Lung (tissue), 12 donors: ENCODE results near the gene NRAS. TPM values are rescaled to one million over a fixed set of nuclear protein-coding genes. Genes with fewer than 3 reads are reported as not detected.

ENCODE experiments used
- ATAC-seq: fragments of 200-7000 bp; cut with Tn5 transposase; one replicate; pipeline ENCODE4 v1.9.1; 2020; ENCODE audit warnings: moderate number of reproducible peaks; ENCODE audit not compliant: insufficient read depth, low FRiP score
- DNase-seq, 3 donors: peaks; one replicate each; pipeline ENCODE4 v3.0.0-alpha.2; 2013 to 2017
- H3K27ac ChIP-seq, 2 donors: one replicate each; pipeline ENCODE4 v1.5.1; 2013; ENCODE audit warnings: mild to moderate bottlenecking in 2 of 2, moderate library complexity in 2 of 2, control low read depth in 1 of 2, inconsistent platforms in 1 of 2, low read depth in 1 of 2, low read length in 1 of 2
- H3K27me3 ChIP-seq, 3 donors: one replicate each; pipeline ENCODE4 v1.5.1; 2013; ENCODE audit warnings: low read length in 2 of 3; ENCODE audit not compliant: control insufficient read depth in 3 of 3, insufficient read depth in 3 of 3
- H3K36me3 ChIP-seq, 4 donors: one replicate each; pipeline ENCODE4 v1.5.1; 2013; ENCODE audit warnings: low read length in 4 of 4, mild to moderate bottlenecking in 1 of 4, moderate library complexity in 1 of 4; ENCODE audit not compliant: control insufficient read depth in 4 of 4, insufficient read depth in 4 of 4
- H3K4me1 ChIP-seq, 5 donors: one replicate each; pipeline ENCODE4 v1.5.1; 2013; ENCODE audit warnings: low read length in 5 of 5, mild to moderate bottlenecking in 2 of 5, moderate library complexity in 1 of 5; ENCODE audit not compliant: control insufficient read depth in 5 of 5, insufficient read depth in 5 of 5
- H3K4me3 ChIP-seq: one replicate; pipeline ENCODE4 v1.5.1; 2013; ENCODE audit warnings: mild to moderate bottlenecking, control low read depth, moderate library complexity
- H3K9ac ChIP-seq, 2 donors: one replicate each; pipeline ENCODE4 v1.5.1; 2013; ENCODE audit warnings: low read length in 2 of 2, control low read depth in 1 of 2; ENCODE audit not compliant: insufficient read depth in 1 of 2
- H3K9me3 ChIP-seq, 4 donors: one replicate each; pipeline ENCODE4 v1.5.1; 2013; ENCODE audit warnings: low read length in 3 of 4, mild to moderate bottlenecking in 1 of 4, moderate library complexity in 1 of 4; ENCODE audit not compliant: control insufficient read depth in 4 of 4, insufficient read depth in 3 of 4
- CTCF ChIP-seq: IDR thresholded peaks from 2 replicates; pipeline ENCODE4 v1.5.1; 2012; ENCODE audit warnings: mild to moderate bottlenecking; ENCODE audit errors: control extremely low read depth, extremely low read depth
- WGBS, 2 donors: extraction: QIAGEN DNeasy Blood & Tissue Kit; methylation state at CpG; one replicate each; pipeline ENCODE4 v1.1.7; 2013; 5-methylcytosine and 5-hydroxymethylcytosine counted together
- polyA plus RNA-seq, 2 donors: library from polyadenylated mRNA; stranded (reverse); fragments of 200-250 nt; gene quantifications; one replicate each; pipeline ENCODE4 v1.2.1, GENCODE V29; 2013
- total RNA-seq, 2 donors: library from RNA; depleted of rRNA in 1 of 2; stranded (reverse); fragments of >200 nt in 1 of 2; gene quantifications; one replicate each; pipeline ENCODE4 v1.2.1, GENCODE V29; 2014 to 2021
- donor health status: control.
- donor health status: control.
- donor health status: Bipolar disorder and iron deficiency.
- donor health status: healthy.
- donor health status: DM: yes; HTN: yes; CAD: no.

NRAS gene
- total and polyA plus RNA-seq, 4 donors: 14.6 to 43.3 (median 28.5) TPM

GRCh38 chr1:114677691-114678090 is 38.9 kb downstream of the NRAS start:
- Histone ChIP-seq H3K4me3 (no peak overlapping the region), H3K9me3 (no peaks in the 10 kb centered on the region), H3K9ac (no peak overlapping the region), H3K4me1 (no peaks in the 10 kb centered on the region), H3K27ac (no peak overlapping the region), H3K27me3 (peaks cover 0 to 7% (median 3%) of the 10 kb centered on the region in 3 donors), H3K36me3 (no peaks in the 10 kb centered on the region)
- DNase-seq (no peak), ATAC-seq (no peak)
- TF ChIP-seq CTCF: no peak
- WGBS, 2 donors: 75 to 82% methylated on average over 5 of the region's 5 CpGs

- TF ChIP-seq CTCF: no peak
- no peak overlapping the region for H3K9ac ChIP-seq
- no peak for ATAC-seq
- H3K4me3 ChIP-seq: no peak overlapping the region
- DNase-seq: no peak
- no peaks in the 10 kb centered on the region for H3K9me3 ChIP-seq
- no peaks in the 10 kb centered on the region for H3K4me1 ChIP-seq
- H3K27me3 ChIP-seq: peaks cover 0 to 7% (median 3%) of the 10 kb centered on the region in 3 donors
- H3K36me3 ChIP-seq: no peaks in the 10 kb centered on the region
- 78 to 83% methylated on average over 1 of the region's 1 CpG for WGBS, 2 donors
- H3K27ac ChIP-seq: no peak overlapping the region
These were observed 40.5 kb downstream of the NRAS start for GRCh38 chr1:114676115-114676514.

- ATAC-seq (no peak), DNase-seq (no peak)
- Histone ChIP-seq H3K9me3 (no peaks in the 10 kb centered on the region), H3K4me3 (no peak overlapping the region), H3K36me3 (no peaks in the 10 kb centered on the region), H3K9ac (no peak overlapping the region), H3K27me3 (no peaks in the 10 kb centered on the region), H3K27ac (no peak overlapping the region), H3K4me1 (peaks cover 0 to 4% (median 0%) of the 10 kb centered on the region in 5 donors)
- no peak for TF ChIP-seq CTCF
- 72 to 83% methylated on average over 7 of the region's 7 CpGs for WGBS, 2 donors
These were observed 44.7 kb downstream of the NRAS start for GRCh38 chr1:114671939-114672275.
